GM21717 (cell line): ENCODE results near the gene CAPN7.

Source experiments
- ATAC-seq: cut with Tn5 transposase; IDR thresholded peaks from one replicate; pipeline ENCODE4 v1.9.1; 2021; ENCODE audit warnings: mild to moderate bottlenecking, moderate library complexity; ENCODE audit not compliant: unreplicated experiment

Gene CAPN7

GRCh38 chr3:15198686-15199085 is 7.4 kb upstream of the CAPN7 start:
- ATAC-seq = no peak

- ATAC-seq = no peak
Observed at GRCh38 chr3:15199493-15200105, 6.4 kb upstream of the CAPN7 start.

DNA sequence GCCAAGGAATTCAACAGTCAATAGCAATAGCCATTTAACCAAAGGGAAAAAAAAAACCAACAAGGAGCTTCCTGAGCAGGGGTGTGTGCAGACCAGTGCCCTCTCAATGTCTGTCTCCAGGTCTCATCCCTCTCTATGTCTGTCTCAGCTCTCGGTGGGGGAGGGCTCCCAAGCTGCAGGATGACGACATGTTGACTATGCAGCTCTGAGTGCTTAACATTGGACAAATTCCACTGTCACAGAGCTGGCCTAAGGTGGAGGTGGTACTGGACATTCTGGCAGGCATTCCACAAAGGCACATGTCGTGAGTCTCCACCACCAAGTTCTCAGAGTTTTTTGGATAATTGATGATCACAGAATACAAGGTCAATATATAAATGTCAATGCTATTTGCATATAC is 2.0 kb upstream of the CAPN7 start:
- no peak for ATAC-seq

- ATAC-seq = no peak
Observed at GRCh38 chr3:15205482-15205933, 538 bp upstream of the CAPN7 start.

DNA sequence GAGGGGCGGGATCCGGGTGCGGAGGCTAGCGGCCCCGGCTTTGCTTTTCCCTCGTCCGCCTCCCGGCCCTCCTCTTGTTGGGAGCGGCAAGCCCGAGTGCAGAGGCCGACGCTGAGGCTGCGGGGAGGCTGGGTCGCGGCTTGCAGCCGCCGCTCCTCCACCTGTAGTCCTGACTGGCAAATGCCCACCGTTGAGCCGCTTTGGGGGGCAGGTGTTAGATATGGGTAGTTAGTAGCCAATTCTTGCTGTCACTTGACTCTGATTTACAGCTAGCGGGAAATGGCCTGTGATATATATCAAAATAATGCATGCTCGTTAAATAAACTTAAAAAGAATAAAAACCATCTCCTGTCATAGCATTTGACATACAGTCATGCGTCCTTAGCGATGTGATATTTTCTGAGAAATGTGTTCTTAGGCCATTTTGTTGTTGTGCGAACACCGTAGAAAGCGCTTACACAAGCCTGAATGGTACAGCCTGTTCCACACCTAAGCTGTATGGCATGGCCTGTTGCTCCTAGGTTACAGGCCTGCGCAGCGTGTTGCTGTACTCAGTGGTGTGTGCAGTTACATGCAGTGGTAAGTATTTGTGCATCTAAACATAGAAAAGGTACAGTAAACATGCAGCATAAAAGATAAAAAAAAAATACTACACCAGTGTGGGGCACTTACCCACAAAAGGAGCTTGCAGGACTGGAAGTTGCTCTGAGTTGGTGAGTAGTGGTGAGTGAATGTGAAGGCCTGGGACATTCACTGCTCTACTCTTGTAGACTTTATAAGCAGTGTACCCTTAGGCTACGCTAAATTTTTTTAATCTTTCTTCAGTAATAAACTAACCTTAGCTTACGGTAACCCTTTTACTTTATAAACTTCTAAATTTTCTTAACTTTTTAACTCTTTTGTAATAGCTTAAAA is 873 bp downstream of the CAPN7 start:
- ATAC-seq = peak; percentile 33

DNA sequence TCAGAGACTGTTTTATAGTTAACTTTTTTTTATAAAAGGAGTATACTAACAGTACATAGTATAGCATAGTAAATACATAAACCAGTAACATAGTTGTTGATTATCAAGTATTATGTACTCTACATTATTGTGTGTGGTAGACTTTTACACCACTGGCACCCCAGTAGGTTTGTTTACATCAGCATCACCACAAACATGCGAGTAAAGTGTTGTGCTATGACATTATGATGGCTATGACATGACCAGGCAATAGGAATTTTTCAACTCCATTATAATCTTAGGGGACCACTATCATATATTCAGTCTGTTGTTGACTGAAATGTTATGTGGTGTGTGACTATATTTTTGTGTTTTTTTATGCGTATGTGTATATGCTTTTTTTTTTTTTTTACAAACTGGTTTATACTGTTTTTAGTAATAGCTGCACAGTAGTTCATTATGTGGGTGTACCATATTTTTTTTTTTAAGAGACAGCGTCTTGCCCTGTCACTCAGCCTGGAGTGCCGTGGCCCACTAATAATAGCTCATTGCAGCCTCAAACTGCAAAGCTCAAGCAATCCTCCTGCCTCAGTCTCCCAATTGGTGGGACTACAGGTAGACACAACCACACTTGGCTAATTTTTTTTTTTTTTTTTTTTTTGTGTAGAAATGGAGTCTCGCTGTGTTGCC is 1.9 kb downstream of the CAPN7 start:
- no peak for ATAC-seq

- ATAC-seq = no peak
Observed at GRCh38 chr3:15211937-15212336, 5.9 kb downstream of the CAPN7 start.

GRCh38 chr3:15214758-15215157 is 8.7 kb downstream of the CAPN7 start:
- ATAC-seq = no peak

DNA sequence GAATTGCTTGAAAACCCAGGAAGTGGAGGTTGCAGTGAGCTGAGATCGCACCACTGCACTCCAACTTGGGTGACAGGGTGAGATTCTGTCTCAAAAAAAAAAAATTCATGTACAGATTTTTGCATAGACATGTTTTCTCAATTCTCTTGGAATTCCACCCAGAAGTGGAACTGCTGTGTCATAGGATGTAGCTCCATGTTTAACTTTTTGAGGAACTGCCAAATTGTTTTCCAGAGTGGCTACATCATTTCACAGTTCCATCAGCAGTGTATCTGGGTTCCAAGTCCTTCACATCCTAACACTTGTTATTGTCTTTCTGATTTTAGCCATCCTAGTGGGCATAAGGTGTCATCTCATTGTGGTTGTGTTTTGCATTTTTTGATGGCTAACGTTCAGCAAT is 9.9 kb downstream of the CAPN7 start:
- ATAC-seq = no peak

DNA sequence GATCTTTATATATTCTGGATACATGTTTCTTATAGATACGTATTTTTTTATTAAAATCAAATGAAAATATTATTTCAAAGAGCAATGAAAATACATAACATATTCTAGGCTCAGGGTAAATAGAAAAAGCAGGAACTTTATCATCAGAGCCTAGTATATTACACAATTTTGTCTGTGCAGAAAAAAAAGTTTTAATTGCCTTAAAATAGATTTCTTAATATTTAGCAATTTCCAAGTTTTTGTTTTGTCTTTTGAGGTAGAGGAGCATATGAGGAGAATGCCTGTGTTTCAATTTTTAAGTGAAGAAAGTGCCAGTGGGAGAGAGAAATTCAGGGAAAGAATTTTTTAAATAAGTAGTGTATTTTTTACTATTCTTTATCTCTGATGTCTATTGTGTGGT is 10.5 kb downstream of the CAPN7 start:
- ATAC-seq = no peak

DNA sequence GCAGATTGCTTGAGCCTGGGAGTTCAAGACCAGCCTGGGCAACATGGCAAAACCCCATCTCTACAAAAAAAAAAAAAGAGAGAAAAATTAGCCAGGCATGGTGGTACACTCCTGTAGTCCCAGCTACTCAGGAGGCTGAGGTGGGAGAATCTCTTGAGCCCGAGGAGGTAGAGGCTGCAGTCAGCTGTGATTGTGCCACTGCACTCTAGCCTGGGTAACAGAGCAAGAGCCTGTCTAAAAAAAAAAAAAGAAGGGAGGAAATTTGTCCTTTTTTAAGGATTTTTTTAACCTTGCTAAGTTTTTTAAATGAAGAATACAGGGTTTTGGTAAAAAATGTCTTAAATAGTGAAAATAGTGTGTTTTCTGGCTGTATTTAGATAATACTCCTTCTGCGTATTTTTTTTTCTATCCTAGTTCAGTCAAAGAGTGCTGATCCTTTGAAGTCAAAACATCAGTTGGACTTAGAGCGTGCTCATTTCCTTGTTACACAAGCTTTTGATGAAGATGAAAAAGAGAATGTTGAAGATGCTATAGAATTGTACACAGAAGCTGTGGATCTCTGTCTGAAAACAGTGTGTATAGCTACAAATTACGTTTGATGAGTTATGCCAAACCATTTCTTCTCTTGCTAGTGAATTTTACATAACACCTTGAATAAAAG is 11.1 kb downstream of the CAPN7 start:
- no peak for ATAC-seq

GRCh38 chr3:15217841-15218267 is 11.8 kb downstream of the CAPN7 start:
- no peak for ATAC-seq

GRCh38 chr3:15218689-15219088 is 12.6 kb downstream of the CAPN7 start:
- no peak for ATAC-seq

DNA sequence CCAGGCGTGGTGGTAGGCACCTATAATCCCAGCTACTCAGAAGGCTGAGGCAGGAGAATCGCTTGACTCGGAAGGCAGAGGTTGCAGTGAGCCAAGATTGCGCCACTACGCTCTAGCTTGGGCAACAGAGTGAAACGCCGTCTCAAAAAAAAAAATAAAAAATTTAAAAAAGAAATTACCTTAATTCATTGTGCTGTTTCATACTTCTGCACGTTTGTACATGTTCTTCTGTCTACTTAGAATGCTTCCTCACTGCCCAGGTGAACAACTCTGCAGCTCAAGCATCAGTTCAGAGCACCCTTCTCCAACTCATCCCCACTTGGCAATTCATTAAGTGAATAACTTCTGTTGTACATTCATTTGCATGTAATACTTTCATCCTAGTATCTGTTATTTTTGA is 14.0 kb downstream of the CAPN7 start:
- ATAC-seq = no peak

- no peak for ATAC-seq
Observed at GRCh38 chr3:15220661-15221060, 14.6 kb downstream of the CAPN7 start.

GRCh38 chr3:15221574-15222217 is 15.7 kb downstream of the CAPN7 start:
- no peak for ATAC-seq

DNA sequence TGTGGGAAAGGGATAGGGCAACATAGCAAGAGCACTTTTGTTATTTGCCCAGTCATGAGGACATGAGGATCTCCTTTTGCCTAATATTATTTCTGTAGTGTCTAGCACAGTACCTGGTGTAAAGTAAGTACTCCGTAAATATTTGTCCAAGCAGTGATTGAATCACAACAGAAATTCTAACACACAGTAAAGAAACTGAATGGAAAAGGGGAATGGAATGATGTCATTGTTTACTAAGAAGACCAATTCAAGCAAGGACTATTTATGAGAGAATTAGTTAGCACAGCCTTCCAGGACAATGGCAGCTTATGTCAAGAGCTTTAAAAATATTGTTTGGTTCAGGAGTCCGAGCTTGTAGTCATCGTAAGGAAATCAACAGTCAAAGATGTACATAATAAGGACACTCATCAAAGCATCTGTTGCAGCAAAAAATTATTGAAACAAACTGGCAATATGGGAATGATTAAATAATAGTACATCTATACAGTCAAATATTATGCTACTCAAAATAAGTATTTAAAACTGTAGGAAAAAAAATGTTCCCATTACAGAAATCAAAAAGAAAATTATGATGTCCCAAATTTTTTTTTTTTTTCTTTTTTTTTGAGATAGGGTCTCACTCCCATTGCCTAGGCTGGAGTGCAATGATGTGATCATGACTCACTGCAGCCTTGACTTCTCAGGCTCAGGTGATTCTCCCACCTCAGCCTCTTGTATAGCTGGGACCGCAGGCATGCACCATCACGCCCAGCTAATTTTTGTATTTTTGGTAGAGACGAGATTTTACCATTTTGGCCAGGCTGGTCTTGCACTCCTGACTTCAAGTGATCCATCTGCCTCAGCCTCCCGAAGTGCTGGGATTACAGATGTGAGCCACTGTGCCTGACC is 17.9 kb downstream of the CAPN7 start:
- ATAC-seq = no peak

GRCh38 chr3:15228147-15228546 is 22.1 kb downstream of the CAPN7 start:
- no peak for ATAC-seq

DNA sequence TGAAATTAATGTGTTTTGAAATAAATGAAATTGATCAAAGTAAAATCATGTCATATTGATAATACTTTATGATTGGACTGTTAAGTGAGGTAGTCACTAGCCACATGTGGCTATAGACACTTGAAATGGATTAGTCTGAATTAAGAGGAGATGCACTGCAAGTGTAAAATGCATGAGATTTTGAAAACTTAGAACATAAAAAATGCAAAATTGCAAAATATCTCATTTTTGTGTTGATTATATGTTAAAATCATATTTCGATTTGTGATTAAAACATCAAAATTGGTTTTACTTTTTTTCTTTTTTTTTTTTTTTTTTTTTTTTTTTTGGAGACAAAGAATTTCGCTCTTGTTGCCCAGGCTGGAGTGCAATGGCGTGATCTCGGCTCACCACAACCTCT is 23.2 kb downstream of the CAPN7 start:
- no peak for ATAC-seq

- no peak for ATAC-seq
Observed at GRCh38 chr3:15241341-15241740, 35.3 kb downstream of the CAPN7 start.
